Mesenchymal stem cell (in vitro differentiated cells and primary cell): ENCODE measurements around the gene RIMBP2.

ENCODE experiments used
- DNase-seq: peaks from one replicate; pipeline ENCODE4 v3.0.0-alpha.2; 2013
- H2AFZ ChIP-seq: one replicate; pipeline ENCODE4 v1.6.1; 2013; ENCODE audit warnings: low read depth, mild to moderate bottlenecking, control low read depth, inconsistent platforms, low read length, moderate library complexity
- H2AK5ac ChIP-seq: 2 replicates; pipeline ENCODE4 v1.6.1; 2013; ENCODE audit warnings: low read length, moderate library complexity, mild to moderate bottlenecking, inconsistent platforms; ENCODE audit not compliant: severe bottlenecking
- H2BK120ac ChIP-seq: one replicate; pipeline ENCODE4 v1.6.1; 2013; ENCODE audit warnings: low read depth, mild to moderate bottlenecking, inconsistent platforms, low read length, moderate library complexity
- H2BK12ac ChIP-seq, 2 experiments: one replicate each; pipeline ENCODE4 v1.6.1; 2013; ENCODE audit warnings: inconsistent platforms in 2 of 2, low read length in 2 of 2, mild to moderate bottlenecking in 2 of 2, moderate library complexity in 2 of 2, control low read depth in 1 of 2
- H2BK15ac ChIP-seq: one replicate; pipeline ENCODE4 v1.6.1; 2013; ENCODE audit warnings: mild to moderate bottlenecking, low read depth, inconsistent platforms; ENCODE audit not compliant: poor library complexity, severe bottlenecking
- H2BK5ac ChIP-seq: 2 replicates; pipeline ENCODE4 v1.6.1; 2013; ENCODE audit warnings: low read depth, mild to moderate bottlenecking, low read length, control low read depth, inconsistent platforms; ENCODE audit not compliant: poor library complexity, severe bottlenecking
- H3K14ac ChIP-seq, 2 experiments: one replicate each; pipeline ENCODE4 v1.6.1; 2013; ENCODE audit warnings: inconsistent platforms in 2 of 2, low read length in 2 of 2, control low read depth in 1 of 2, mild to moderate bottlenecking in 1 of 2, moderate library complexity in 1 of 2
- H3K18ac ChIP-seq, 2 experiments: one replicate each; pipeline ENCODE4 v1.6.1; 2013; ENCODE audit warnings: inconsistent platforms in 2 of 2, low read length in 2 of 2, control low read depth in 1 of 2, low read depth in 1 of 2, mild to moderate bottlenecking in 1 of 2
- H3K23ac ChIP-seq, 2 experiments: one replicate each; pipeline ENCODE4 v1.6.1; 2013; ENCODE audit warnings: inconsistent platforms in 2 of 2, low read length in 2 of 2, mild to moderate bottlenecking in 2 of 2, moderate library complexity in 2 of 2, control low read depth in 1 of 2
- H3K27ac ChIP-seq: 2 replicates; pipeline ENCODE4 v1.5.1; 2013; ENCODE audit warnings: mild to moderate bottlenecking, moderate library complexity, low read length, control low read depth, inconsistent platforms; ENCODE audit not compliant: poor library complexity, severe bottlenecking
- H3K27me3 ChIP-seq, 2 experiments: 2 replicates each; pipeline versions ENCODE4 v1.6.1 to v1.7.0; 2013; ENCODE audit warnings: low read length in 2 of 2, mild to moderate bottlenecking in 2 of 2, moderate library complexity in 2 of 2, control low read depth in 1 of 2, inconsistent platforms in 1 of 2; ENCODE audit not compliant: control insufficient read depth in 1 of 2, insufficient read depth in 1 of 2
- H3K36me3 ChIP-seq, 2 experiments: 2 replicates each; pipeline versions ENCODE4 v1.6.1 to v1.7.0; 2013; ENCODE audit warnings: low read length in 2 of 2, control low read depth in 1 of 2, inconsistent platforms in 1 of 2, low read depth in 1 of 2, mild to moderate bottlenecking in 1 of 2; ENCODE audit not compliant: insufficient read depth in 2 of 2, control insufficient read depth in 1 of 2
- H3K4ac ChIP-seq, 2 experiments: one replicate each; pipeline ENCODE4 v1.6.1; 2013; ENCODE audit warnings: inconsistent platforms in 2 of 2, low read length in 2 of 2, mild to moderate bottlenecking in 2 of 2, moderate library complexity in 2 of 2, control low read depth in 1 of 2, low read depth in 1 of 2
- H3K4me1 ChIP-seq: 2 replicates; pipeline ENCODE4 v1.6.1; 2013; ENCODE audit warnings: low read depth, low read length, control low read depth; ENCODE audit not compliant: control insufficient read depth, insufficient read depth
- H3K4me2 ChIP-seq: 2 replicates; pipeline ENCODE4 v1.6.1; 2013; ENCODE audit warnings: low read length, mild to moderate bottlenecking, inconsistent platforms; ENCODE audit not compliant: poor library complexity, severe bottlenecking
- H3K4me3 ChIP-seq, 2 experiments: 2 replicates each; pipeline versions ENCODE4 v1.5.1 to v1.7.0; 2013; ENCODE audit warnings: low read length in 2 of 2, mild to moderate bottlenecking in 2 of 2, control low read depth in 1 of 2, low read depth in 1 of 2; ENCODE audit not compliant: insufficient read depth in 1 of 2
- H3K79me1 ChIP-seq: replicated peaks from 2 replicates; pipeline ENCODE4 v1.6.1; 2013; ENCODE audit warnings: mild to moderate bottlenecking, control low read depth, low read length, inconsistent platforms; ENCODE audit not compliant: poor library complexity, severe bottlenecking
- H3K9ac ChIP-seq: 2 replicates; pipeline ENCODE4 v1.7.0; 2013; ENCODE audit warnings: mild to moderate bottlenecking, low read length, moderate library complexity
- H3K9me3 ChIP-seq: 2 replicates; pipeline ENCODE4 v1.7.0; 2013; ENCODE audit warnings: mild to moderate bottlenecking, low read length; ENCODE audit not compliant: control insufficient read depth
- H4K8ac ChIP-seq: one replicate; pipeline ENCODE4 v1.6.1; 2013; ENCODE audit warnings: inconsistent platforms, mild to moderate bottlenecking, low read length, moderate library complexity
- H4K91ac ChIP-seq: one replicate; pipeline ENCODE4 v1.6.1; 2013; ENCODE audit warnings: mild to moderate bottlenecking, low read length, inconsistent platforms
- WGBS: methylation state at CpG from one replicate; pipeline ENCODE4 v1.1.7; 2013; ENCODE audit warnings: mixed read lengths; 5-methylcytosine and 5-hydroxymethylcytosine counted together

RIMBP2 gene

GRCh38 chr12:130547480-130548155, 168.5 kb downstream of the RIMBP2 start:
- H3K4me1 ChIP-seq = no peaks in the 10 kb centered on the region

DNA sequence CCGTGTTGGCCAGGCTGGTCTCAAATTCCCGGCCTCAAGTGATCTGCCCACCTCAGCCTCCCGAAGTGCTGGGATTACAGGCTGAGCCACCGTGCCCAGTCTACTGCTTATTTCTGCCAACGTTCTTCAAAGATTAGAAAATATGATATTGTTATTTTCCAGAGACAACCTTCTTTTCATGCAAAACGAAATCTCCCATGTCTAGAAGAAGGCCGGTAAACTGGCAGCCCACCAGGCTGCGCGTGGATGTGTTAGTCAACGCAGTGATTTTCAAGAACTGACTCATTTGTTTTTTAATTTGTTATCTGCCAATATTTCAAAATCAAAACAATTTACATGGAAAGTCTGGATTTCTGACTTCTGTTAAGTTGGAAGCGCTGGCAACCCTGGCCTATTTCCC, 169.6 kb downstream of the RIMBP2 start:
- WGBS = 73% methylated on average over 7 of the region's 11 CpGs

More at GRCh38 chr12:130547480-130548155, 168.5 kb downstream of the RIMBP2 start:
- no peak overlapping the region for H2BK15ac ChIP-seq
- no peak overlapping the region for H3K4me3 ChIP-seq
- no peak overlapping the region for H3K4me2 ChIP-seq
- no peak overlapping the region for H3K9ac ChIP-seq
- no peak overlapping the region for H2AFZ ChIP-seq
- H3K9me3 ChIP-seq = peaks cover 34% of the 10 kb centered on the region
- no peaks in the 10 kb centered on the region for H3K36me3 ChIP-seq
- no peak overlapping the region for H4K8ac ChIP-seq
- WGBS = 87% methylated on average over 10 of the region's 13 CpGs
- H3K14ac ChIP-seq = no peak overlapping the region
- H3K27ac ChIP-seq = no peak overlapping the region
- no peak overlapping the region for H2BK120ac ChIP-seq
- no peak for DNase-seq
- no peak overlapping the region for H4K91ac ChIP-seq
- no peak overlapping the region for H3K18ac ChIP-seq
- no peak overlapping the region for H2BK5ac ChIP-seq
- no peaks in the 10 kb centered on the region for H3K79me1 ChIP-seq
- no peak overlapping the region for H2AK5ac ChIP-seq
- H2BK12ac ChIP-seq = no peak overlapping the region
- no peak overlapping the region for H3K23ac ChIP-seq
- no peaks in the 10 kb centered on the region for H3K27me3 ChIP-seq
- H3K4ac ChIP-seq = no peak overlapping the region

DNA sequence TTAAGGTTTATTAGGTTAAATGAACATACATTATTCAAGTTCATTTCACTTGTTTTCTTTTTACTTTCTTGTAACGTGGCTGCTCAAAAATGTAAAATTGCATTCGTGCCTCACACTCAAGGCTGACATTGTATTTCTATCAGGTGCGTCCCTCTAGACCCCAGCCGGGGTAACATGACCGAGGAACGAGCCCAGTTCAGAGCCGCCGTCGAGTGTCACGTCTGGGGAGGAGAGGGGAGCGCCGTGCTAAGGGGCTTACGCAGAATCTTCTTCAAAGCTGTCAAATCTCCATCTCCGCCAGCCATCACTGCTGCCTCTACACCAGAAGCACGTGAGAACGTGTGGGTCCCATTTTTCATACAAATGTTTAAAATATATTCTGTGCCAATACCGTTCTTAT, 170.6 kb downstream of the RIMBP2 start:
- Histone ChIP-seq H2BK15ac (no peak overlapping the region), H2AK5ac (no peak overlapping the region), H3K4me2 (no peak overlapping the region), H3K27ac (no peak overlapping the region), H3K9ac (no peak overlapping the region), H3K27me3 (no peaks in the 10 kb centered on the region), H3K4me1 (no peaks in the 10 kb centered on the region), H2AFZ (no peak overlapping the region), H3K18ac (no peak overlapping the region), H2BK120ac (no peak overlapping the region), H3K23ac (no peak overlapping the region), H3K9me3 (peaks cover 25% of the 10 kb centered on the region), H4K91ac (no peak overlapping the region), H2BK12ac (no peak overlapping the region), H3K36me3 (no peaks in the 10 kb centered on the region), H3K4ac (no peak overlapping the region), H4K8ac (no peak overlapping the region), H2BK5ac (no peak overlapping the region), H3K14ac (no peak overlapping the region), H3K79me1 (no peaks in the 10 kb centered on the region), H3K4me3 (no peak overlapping the region)
- 75% methylated on average over 12 of the region's 17 CpGs for WGBS
- DNase-seq = no peak

More for the DNA sequence above, 169.6 kb downstream of the RIMBP2 start:
- H3K23ac ChIP-seq = no peak overlapping the region
- H2BK12ac ChIP-seq = no peak overlapping the region
- no peak overlapping the region for H2AK5ac ChIP-seq
- H3K18ac ChIP-seq = no peak overlapping the region
- no peak overlapping the region for H4K8ac ChIP-seq
- no peak overlapping the region for H3K4me3 ChIP-seq
- no peak overlapping the region for H4K91ac ChIP-seq
- H3K9me3 ChIP-seq = peaks cover 33% of the 10 kb centered on the region
- DNase-seq = no peak
- no peak overlapping the region for H2AFZ ChIP-seq
- no peak overlapping the region for H3K27ac ChIP-seq
- no peaks in the 10 kb centered on the region for H3K27me3 ChIP-seq
- H2BK15ac ChIP-seq = no peak overlapping the region
- H3K79me1 ChIP-seq = no peaks in the 10 kb centered on the region
- H3K4me2 ChIP-seq = no peak overlapping the region
- H2BK5ac ChIP-seq = no peak overlapping the region
- H3K14ac ChIP-seq = no peak overlapping the region
- no peaks in the 10 kb centered on the region for H3K4me1 ChIP-seq
- no peak overlapping the region for H3K4ac ChIP-seq
- H3K9ac ChIP-seq = no peak overlapping the region
- H2BK120ac ChIP-seq = no peak overlapping the region
- no peaks in the 10 kb centered on the region for H3K36me3 ChIP-seq

- Histone ChIP-seq H3K18ac (no peak overlapping the region), H4K91ac (no peak overlapping the region), H3K9ac (no peak overlapping the region), H3K14ac (no peak overlapping the region), H2BK15ac (no peak overlapping the region), H3K4me3 (no peak overlapping the region), H2AFZ (no peak overlapping the region), H3K4me2 (no peak overlapping the region), H3K4me1 (no peaks in the 10 kb centered on the region), H3K9me3 (peaks cover 5% of the 10 kb centered on the region), H2BK12ac (no peak overlapping the region), H3K27ac (no peak overlapping the region), H3K79me1 (no peaks in the 10 kb centered on the region), H3K4ac (no peak overlapping the region), H3K27me3 (no peaks in the 10 kb centered on the region), H4K8ac (no peak overlapping the region), H3K23ac (no peak overlapping the region), H2BK5ac (no peak overlapping the region), H2BK120ac (no peak overlapping the region), H3K36me3 (no peaks in the 10 kb centered on the region), H2AK5ac (no peak overlapping the region)
- 79% methylated on average over 6 of the region's 6 CpGs for WGBS
- no peak for DNase-seq
Measured at GRCh38 chr12:130540376-130540775, 175.7 kb downstream of the RIMBP2 start.
